Ecto neural progenitor cell (in vitro differentiated cells): ENCODE results near the gene RBM43.
"Not testable (repeated sequence)": the region's sequence is repeated elsewhere in the genome, so short reads cannot be mapped to it uniquely, and the experiment has no call there.

Source experiments
- DNase-seq: peaks from one replicate; pipeline ENCODE4 v3.0.0-alpha.2; 2018; ENCODE audit warnings: low spot score

The RBM43 gene

DNA sequence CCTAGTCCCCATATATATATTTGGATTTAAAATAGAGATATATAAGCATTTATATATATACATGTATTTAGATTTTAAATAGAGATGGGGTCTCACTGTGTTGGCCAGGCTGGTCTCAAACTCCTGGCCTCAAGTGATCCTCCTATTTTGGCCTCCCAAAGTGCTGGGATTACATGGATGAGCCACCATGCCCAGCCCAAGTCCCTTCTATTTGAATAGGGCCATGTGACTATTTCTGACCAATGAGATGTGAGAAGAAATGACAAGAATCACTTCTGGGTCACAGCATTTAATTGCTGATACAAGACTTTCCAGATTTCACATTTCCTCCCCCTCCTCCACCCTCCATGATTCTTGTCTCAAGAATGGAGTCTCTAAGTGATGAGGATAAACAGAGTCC, 6.4 kb upstream of the RBM43 start:
- no peak for DNase-seq

DNA sequence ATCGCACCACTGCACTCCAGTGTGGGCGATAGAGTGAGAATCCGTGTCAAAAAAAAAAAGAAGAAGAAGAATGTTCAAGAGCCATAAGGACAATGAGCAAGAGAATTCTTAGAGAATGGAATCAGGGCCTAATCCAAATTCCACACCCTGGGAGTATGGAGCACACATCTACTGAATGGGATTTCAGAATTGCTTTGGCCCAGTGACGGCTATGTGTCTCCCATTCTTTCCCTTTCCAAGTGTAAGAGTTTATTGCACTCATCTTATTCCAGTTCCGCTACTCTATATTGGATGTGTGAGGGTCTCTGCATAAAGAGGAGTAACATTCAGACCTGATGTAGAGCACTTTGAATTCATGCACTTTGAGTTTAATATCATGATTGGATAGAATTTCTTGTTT, 5.9 kb upstream of the RBM43 start:
- DNase-seq: no peak

DNA sequence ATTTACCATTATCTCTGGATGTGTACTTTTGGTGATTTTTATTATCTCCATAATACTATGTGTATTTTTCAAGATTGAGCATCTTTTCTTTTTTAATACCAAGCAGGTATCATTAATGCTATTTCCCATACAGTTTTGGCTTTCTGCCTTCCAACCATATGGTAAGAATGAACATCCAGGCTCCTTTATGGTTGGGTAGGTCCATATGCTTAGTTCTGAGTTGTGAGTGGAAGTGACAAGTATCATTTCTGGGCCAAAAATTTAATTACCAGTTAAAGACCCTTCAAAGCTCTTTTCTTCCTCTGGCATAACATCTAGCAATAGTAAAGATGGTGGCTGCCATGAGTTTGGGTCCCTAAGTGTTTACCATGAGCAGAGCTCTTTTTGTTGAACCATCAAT, 4.3 kb upstream of the RBM43 start:
- no peak for DNase-seq

DNA sequence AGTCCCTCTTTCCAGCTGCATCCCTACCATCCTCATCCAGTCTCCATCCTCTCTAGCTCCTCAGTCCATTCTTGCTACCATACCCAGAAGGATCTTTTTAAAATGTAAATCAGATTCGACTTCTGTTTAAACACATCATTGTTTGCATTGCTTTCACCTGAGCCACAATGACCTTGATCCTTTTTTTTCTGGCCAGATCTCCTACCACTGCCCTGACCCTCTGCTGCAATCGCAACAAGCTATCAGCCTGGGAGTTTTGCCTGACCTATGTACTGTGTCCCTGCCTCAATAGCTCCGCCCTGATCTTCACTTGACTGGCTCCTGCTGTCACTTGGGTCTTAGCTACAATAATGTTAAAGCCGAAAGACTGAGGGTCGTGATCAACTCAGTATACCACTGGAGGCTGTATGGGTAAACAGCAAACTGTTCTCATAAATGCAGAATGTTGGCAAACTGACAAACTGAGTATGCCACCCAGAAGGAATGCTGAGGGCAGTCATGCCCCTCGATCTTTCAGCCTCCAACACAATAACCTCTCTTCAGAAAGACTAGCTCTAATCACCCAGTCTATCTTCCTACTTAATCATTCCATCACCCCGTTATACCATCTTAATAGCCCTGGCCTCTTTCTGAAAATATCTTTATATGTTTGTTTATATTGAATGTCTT, 2.6 kb upstream of the RBM43 start:
- no peak for DNase-seq

DNA sequence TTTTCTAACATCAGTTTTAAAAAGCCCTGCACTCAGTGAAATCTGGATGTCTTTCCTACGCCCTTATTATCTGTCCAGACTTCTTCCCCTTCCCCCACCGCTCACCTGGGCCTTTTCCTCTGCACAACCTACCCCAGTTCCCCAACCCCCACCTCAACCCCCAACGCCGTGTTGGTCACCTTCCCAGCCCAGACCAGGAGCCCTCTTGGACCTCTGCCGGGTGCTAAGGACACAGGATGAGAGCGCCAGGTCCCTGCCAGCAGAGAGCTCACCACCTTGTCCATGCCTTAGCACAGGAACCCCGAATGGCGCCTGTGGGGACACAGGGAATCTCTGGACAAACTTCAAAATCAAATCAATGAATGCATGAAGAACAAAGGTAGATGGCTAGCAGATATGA, 966 bp upstream of the RBM43 start:
- DNase-seq: no peak

DNA sequence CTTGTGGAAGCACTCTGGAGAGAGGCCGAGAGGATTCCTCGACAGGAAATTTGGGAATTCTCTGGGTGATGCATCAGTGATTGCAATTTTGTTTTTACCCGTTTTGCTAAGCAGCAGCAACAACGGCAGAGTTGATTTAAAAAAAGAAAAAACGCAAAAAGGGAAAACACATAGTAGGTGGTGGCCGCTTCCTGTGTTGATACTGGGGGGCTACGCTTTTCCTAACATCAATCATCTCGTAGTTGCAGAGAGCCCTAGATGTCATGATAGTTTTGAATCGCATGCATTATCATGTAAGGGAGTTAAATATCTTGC, 271 bp upstream of the RBM43 start:
- DNase-seq: no peak

DNA sequence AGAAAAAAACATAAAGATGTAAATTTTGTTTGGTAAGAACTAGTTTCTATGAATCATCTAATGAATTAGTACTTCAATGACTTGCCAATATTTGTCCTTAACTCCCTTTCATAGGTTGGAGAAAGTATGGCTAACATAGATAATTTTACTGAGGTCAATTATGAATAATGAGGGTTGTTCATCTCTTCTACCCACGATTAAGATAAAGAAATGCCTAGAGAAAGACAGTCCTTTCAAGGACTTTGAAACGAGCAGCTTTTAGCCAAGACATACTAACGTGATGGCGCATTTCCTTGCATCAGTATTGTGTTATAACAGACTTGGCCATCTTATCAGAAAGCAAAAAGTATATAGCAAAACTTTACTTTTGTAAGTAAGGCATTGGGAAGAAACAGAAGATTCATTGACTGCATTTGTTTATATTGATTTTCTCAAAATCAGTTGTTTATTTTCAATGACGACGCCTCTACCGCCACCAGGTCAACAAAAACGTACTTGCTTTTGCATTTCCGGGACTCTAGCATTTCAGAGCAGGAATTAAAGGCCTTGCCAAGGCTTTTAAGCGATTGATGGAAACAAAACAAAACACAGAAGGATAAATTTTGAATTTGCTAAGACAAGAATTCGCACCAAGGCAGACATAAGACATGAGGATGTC, 961 bp downstream of the RBM43 start:
- DNase-seq: no peak

DNA sequence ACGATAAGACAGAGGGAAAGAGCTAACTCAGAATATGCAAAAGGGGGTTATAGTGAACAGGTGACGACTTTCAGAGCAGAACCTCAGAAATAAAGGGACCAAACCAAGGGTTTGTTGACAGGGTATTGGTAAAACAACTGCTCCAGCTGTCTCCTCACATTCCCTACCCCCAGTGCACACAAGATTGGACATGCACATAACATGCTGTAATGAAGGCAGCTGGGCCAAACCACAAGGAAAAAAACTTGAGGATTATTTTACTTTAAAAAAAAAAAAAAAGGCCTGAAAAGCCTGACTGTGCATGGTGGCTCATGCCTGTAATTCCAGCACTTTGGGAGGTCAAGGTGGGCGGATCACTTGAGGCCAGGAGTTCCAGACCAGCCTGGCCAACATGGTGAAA, 3.5 kb downstream of the RBM43 start:
- DNase-seq: no peak

DNA sequence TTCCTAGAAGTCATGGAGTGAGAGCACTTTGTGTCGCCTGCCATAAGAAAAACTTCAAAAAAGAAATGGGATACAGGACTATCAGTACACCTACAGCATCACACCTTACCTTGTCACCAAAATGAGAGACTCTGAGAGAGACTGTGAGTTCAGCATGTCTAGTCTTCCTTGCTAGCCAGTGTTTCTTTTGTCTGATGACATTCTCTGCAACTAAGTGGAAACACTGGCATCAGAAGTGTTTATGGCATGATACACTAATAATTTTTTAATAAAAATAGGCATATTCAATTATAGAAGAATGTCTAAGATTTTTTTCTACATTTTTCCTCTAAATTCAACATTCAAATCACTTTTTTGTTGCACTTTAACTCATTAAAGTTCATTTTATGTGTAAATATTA, 9.0 kb downstream of the RBM43 start:
- no peak for DNase-seq

DNA sequence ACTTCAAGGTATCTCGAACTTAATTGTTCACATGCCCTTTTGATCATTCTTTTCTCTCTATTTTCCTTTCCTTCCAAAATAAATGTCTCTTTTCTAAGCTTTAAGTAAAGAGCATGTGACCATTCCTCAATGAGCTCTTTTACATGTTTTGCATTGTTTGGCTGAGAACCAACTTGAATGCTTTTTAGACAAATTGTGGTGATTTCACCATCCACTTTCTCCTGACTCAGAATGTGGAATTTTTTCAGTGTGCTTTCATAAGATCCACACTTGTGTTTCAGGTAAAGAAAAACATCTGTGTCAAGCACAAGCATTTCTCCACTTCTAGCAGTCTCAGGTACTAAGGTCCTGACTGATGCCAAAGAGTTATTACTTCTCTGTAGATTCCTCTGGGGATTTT, 10.7 kb downstream of the RBM43 start:
- DNase-seq: no peak

DNA sequence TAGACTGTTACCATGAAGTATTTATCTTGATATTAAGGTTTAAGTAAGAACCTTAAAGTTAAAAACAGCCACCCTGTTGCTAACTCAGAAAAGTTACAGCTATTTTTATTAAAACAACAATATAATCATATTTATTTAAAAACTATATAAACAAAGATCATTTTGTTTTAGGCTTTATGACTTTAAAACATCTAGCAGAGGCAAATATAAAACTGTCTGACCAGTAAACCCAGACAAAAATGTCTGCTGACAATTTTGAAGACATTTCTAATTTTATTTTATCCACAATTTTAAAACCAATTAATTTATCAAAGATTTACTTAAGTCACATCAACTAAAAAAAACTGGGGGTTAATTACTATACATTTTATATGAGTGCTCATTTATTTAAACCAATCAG, 14.2 kb downstream of the RBM43 start:
- DNase-seq: no peak

DNA sequence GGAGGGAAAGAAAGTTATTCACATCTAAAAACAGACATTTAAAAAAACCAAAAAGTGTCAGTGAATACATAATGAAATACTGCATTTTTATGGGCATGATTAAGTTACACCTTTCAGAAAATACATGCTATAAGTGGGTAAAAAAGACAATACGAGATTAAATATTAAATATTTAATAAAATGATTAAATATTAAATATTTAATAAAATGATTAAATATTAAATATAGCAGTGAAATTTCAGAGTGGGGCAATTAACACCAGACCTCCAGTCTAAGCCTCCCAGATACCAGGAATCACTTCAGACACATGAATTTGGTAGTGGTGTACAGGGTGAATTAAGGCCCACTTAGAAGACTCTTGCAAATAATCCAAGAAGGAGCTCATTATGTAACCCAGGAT, 15.5 kb downstream of the RBM43 start:
- no peak for DNase-seq

DNA sequence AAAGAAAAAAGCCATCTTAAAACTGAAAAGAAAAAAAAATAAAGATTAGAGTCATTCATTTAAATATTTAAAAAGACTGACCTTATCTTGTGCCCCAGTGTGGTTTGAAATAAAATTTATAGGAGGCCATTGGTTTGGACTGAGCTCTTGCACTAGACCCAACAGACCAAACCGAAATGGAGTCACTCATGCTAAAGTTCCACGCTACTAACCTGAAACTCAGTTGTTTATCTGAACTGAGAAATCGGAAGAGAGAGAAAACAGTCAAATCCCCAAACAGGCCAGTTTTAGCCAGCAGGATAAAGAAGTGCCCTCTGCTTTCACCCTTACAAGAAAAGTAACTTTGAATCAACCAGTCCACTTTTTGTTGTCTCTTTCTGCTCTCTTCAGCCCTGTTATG, 18.2 kb downstream of the RBM43 start:
- DNase-seq: no peak

DNA sequence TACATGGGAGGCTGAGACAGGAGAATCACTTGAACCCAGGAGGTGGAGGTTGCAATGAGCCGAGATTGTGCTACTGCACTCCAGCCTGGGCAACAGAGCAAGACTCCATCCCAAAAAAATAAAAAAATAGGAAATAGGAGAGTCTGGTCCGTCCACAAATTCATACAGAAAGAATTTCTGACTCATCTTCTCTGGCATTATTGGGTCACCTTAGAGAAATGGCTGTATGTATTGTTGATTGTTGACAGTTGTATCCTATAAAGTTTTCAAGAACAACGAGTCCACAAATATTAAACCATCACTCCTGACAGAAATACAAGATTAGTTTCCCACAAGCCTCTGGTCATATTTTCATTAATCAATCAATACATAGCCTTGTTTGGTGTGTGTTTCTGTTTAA, 20.4 kb downstream of the RBM43 start:
- no peak for DNase-seq

DNA sequence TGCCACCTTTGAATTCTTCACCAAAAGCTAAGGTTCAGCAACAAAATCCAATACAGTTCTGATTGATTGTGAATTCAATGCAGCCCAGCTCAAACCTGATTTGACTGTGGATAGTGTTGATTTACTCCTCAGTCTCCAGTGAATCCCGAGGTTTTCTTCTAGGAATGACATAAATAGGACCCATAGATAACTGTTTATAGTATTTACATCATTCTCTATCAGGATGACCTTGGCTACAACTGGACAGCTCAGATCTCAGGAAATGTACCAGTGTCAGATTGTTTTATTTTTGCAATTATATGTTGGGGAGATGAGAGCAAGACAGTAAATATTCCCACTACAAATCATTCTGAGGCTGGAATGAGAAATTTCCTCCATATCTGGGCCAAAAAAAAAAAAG, 21.2 kb downstream of the RBM43 start:
- no peak for DNase-seq

DNA sequence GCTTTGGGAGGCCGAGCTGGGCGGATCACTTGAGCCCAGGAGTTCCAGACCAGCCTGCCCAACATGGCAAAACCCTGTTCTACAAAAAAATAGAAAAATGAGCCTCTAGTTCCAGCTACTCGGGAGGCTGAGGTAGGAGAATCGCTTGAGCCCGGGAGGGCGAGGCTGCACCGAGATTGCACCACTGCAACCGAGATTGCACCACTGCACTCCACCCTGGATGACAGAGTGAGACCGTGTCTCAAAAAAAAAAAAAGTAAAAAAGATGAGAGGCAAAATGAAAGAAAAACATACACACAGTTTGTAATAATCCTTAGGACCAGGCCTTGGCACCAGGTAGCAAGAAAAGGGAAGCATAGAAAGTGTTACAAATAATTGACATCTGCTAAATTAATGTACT, 22.0 kb downstream of the RBM43 start:
- DNase-seq: no peak

DNA sequence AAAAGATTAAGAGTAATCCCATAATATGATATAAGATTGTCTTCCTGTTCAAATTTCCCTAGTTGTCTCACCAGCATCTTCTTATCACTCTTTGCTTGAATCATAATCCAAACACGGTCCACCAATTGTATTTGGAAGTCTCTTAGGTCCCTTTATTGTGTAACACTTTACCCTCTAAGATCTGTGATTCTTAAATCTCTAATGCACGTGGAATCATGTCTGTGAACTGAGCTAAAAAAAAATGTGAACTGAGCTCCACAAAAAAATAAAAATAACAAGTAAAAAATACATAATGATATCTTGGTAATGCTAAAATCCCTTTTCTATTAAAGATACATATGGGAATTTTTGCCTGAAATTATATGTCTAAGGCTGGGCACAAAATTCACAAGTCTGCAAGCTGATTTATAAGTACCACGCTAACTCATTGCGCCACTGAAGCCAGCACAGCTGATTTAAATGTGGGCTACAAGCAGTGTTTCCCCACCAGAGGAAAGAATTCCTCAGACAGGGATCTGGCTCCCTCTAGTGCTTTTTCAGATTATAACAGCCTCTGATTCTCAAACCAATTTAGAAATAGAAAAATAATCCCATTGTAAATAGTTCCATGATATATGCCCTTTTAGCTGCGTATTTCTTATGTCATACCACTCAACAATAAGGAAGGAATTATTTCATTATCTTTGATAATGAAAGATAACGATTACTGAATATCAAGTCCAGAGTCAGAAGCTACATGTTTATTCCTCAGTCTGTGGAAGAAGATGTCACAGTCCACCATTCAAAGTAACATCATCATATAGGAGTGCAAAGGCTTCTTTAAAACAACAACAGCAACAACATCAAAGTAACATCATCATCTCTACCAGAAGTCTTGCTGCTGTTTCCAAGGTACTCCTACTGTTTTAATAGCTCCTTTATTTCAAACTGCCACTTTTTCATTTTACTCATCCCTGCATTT, 22.9 kb downstream of the RBM43 start:
- DNase-seq: no peak

DNA sequence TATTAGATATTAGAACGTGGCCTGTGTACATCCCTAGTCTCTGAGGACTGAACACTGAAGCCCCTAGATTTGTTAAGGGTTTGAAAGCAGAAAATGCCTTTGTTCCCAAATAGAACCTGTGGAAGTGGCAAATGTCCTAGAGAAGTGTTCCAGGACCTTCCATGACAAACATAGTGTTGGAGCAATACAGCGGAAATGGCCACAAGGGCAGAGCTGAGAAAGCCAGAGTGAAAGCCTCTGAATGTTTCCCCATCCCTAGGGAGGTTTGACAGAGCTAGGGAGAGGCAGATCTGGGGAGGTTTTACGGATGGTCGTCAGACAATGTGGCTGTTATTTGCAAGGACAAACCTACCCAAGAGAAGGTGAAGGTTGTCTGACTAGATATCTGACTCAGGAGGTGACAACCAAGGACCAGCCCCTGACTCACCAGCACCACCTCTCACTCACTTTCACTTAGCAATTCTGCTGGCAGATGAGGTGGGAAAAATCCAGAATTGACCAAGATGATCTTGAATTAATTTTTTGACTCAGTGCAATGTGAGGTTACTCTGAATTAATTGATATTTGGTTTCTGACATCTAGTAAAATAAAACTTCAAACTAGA, 24.1 kb downstream of the RBM43 start:
- no peak for DNase-seq

DNA sequence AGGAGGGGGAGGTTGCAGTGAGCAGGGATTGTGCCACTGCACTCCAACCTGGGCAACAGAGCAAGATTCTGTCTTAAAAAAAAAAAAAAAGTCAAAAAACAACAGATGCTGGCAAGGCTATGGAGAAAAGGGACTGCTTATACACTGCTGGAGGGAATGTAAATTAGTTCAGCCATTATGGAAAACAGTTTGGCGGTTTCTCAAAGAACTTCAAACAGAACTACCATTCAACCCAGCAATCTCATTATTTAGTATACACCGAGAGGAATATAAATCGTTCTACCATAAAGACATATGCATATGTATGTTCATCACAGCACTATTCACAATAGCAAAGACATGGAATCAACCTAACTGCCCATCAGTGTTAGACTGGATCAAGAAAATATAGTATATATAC, 27.9 kb downstream of the RBM43 start:
- DNase-seq: not testable (repeated sequence)

DNA sequence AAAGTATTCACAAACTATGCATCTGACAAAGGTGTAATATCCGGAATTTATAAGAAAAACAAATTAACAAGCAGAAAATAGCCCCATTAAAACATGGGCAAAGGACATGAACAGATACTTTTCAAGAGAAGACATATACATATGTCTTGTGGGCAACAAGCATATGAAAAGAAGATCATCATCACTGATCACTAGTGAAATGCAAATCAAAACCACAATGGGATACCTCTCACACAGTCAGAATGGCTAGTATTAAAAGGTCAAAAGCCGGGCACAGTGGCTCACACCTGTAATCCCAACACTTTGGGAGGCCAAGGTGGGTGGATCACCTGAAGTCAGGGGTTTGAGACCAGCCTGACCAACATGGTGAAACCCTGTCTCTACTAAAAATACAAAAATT, 28.4 kb downstream of the RBM43 start:
- not testable (repeated sequence) for DNase-seq

DNA sequence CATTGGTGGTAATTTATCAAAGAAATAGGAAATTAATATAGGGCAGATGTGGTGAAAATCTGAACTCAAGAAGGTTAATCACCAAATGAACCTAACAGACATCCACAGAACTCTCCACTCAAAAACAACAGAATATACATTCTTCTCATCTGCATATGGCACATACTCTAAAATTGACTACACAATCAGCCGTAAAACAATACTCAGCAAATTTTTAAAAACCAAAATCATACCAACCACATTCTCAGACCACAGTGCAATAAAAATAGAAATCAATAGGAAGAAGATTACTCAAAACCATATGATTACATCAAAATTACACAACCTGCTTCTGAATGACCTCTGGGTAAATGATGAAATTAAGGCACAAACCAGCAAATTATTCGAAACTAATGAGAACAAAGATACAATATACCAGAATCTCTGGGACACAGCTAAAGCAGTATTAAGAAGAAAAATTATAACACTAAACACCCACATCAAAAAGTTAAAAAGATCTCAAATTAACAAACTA, 31.0 kb downstream of the RBM43 start:
- DNase-seq: no peak

DNA sequence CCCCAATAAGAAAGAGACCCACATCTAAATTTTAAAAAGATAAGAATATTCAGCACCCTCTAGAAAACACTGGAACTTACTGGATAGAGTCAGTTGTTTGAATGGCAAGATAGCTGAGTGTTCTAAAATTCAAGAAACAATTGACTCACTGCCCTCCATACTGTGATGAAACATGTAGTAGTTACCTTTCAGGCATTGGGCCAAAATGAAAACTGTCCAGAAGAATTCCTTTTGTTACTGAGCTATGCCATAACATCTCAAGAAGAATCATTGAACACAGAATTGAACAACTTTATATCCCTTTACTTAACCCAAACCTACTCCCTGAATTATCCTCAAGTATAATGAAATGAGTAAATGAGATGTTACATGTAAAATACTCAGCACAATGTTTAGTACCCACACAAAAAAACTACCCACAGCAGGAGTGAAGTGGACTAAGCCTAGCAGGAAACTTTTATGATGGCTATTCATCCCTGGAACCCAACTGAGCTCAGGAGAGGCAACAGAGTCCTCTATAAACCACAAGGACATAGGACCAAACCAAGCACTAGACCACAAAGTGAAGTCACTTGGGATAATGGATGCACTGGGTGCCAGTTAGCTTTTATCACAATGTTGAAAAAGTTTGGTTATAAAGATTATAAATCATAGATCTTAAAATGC, 32.7 kb downstream of the RBM43 start:
- DNase-seq: no peak
